HG02981 (cell line): ENCODE results near the gene GIMAP7.
"Not testable (repeated sequence)": the region's sequence is repeated elsewhere in the genome, so short reads cannot be mapped to it uniquely, and the experiment has no call there.

Source experiments
- ATAC-seq: cut with Tn5 transposase; IDR thresholded peaks from one replicate; pipeline ENCODE4 v1.9.1; 2021; ENCODE audit warnings: mild to moderate bottlenecking, moderate library complexity; ENCODE audit not compliant: unreplicated experiment

GIMAP7 gene

DNA sequence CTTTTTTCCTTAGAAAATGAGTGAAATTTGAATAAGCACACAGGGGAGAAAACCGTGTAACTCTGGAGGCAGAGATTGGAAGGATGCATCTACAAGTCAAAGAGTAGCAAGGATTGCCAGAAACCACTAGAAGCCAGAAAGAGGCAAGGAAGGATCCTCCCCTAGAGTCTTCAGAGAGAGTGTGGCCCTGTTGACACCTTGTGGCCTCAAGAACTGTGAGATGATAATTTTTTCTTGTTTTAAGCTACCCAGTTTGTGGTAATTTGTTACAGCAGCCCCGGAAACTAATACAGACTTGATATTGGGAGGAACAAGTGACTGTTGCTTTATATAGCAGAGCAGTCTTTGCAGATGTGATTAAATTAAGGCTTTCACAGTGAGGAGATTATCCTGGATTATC lies 3.6 kb upstream of the GIMAP7 start:
- ATAC-seq, result no peak

GRCh38 chr7:150513758-150514157 lies 914 bp upstream of the GIMAP7 start:
- no peak for ATAC-seq

- ATAC-seq, result no peak
Observed at GRCh38 chr7:150515248-150516147, 826 bp downstream of the GIMAP7 start.

- no peak for ATAC-seq
Observed at GRCh38 chr7:150516956-150517745, 2.5 kb downstream of the GIMAP7 start.

GRCh38 chr7:150519310-150519709 lies 4.6 kb downstream of the GIMAP7 start:
- no peak for ATAC-seq

DNA sequence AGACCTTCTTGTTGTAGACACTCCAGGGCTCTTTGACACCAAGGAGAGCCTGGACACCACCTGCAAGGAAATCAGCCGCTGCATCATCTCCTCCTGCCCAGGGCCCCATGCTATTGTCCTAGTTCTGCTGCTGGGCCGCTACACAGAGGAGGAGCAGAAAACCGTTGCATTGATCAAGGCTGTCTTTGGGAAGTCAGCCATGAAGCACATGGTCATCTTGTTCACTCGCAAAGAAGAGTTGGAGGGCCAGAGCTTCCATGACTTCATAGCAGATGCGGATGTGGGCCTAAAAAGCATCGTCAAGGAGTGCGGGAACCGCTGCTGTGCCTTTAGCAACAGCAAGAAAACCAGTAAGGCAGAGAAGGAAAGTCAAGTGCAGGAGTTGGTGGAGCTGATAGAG lies 5.5 kb downstream of the GIMAP7 start:
- ATAC-seq, result no peak

- ATAC-seq, result not testable (repeated sequence)
Observed at GRCh38 chr7:150522931-150523330, 8.3 kb downstream of the GIMAP7 start.

DNA sequence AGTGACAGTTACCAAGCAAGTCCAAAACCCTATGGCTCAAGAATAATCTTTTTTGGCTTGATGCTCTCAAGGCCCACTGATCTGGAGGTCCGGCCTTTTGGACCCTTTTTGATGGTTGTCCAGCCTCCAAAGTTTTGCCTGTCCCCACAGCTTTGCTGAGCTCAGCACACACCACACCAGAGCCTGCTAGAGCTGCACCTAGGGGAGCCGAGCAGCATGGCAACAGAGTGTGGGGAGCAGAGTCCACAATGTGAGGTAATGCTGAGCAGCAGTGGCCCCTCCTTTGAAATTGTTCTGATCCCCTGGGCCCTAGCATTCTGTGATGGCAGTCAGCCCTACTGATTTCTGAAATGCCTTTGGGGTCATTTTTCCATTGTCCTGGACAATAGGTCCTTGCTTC lies 9.3 kb downstream of the GIMAP7 start:
- no peak for ATAC-seq

DNA sequence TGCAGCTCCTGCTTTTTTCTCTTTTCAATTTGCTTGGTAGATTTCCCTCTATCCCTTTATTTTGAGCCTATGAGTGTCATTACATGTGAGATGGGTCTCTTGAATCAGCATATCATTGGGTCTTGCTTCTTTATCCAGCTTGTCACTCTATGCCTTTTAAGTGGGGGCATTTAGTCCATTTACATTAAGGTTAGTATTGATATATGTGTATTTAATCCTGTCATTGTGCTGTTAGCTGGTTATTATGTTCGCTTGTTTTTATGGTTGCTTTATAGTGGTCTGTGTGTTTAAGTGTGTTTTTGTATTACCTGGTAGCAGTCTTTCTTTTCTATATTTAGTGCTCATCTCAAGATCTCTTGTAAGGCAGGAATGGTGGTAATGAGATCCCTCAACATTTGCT lies 17.0 kb downstream of the GIMAP7 start:
- no peak for ATAC-seq

- ATAC-seq, result no peak
Observed at GRCh38 chr7:150538259-150538658, 23.6 kb downstream of the GIMAP7 start.

DNA sequence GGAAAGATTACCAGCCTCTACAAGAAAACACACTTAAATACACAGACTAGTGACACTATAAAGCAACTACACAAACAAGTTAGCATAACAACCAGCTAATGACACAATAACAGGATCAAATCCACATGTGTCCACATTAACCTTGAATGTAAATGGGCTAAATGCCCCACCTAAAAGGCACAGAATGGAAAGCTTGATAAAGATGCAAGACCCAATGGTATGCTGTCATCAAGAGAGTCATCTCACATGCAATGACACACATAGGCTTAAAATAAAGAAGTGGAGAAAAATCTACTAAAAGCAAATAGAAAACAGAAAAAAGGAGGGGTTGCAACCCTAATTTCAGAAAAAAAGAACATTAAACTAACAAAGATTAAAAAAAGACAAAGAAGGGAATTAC lies 38.5 kb downstream of the GIMAP7 start:
- no peak for ATAC-seq

- ATAC-seq, result no peak
Observed at GRCh38 chr7:150556521-150557138, 42.0 kb downstream of the GIMAP7 start.

GRCh38 chr7:150560486-150560885 lies 45.8 kb downstream of the GIMAP7 start:
- no peak for ATAC-seq

DNA sequence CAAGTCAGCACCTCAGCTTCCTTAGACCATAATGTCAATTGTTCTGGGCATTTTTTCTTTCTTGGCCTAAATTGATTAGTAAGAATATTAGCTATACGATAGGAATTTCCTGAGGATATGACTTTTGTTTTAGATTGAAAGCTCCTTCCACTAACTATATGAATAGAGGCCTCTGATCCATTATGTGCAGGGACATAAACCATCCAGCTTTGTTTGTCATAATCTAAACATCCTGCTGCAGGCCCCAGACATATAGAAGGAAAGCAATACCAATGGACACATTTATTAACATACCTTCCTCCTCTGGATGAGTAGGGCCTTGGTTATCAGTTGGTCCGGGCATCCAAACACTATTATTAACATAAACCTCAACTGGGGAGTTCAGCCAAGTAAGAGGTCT lies 48.2 kb downstream of the GIMAP7 start:
- ATAC-seq, result no peak

- no peak for ATAC-seq
Observed at GRCh38 chr7:150564006-150564405, 49.3 kb downstream of the GIMAP7 start.

GRCh38 chr7:150564566-150564965 lies 49.9 kb downstream of the GIMAP7 start:
- no peak for ATAC-seq

- ATAC-seq, result no peak
Observed at GRCh38 chr7:150565239-150565638, 50.6 kb downstream of the GIMAP7 start.

- ATAC-seq, result no peak
Observed at GRCh38 chr7:150566123-150566522, 51.5 kb downstream of the GIMAP7 start.

DNA sequence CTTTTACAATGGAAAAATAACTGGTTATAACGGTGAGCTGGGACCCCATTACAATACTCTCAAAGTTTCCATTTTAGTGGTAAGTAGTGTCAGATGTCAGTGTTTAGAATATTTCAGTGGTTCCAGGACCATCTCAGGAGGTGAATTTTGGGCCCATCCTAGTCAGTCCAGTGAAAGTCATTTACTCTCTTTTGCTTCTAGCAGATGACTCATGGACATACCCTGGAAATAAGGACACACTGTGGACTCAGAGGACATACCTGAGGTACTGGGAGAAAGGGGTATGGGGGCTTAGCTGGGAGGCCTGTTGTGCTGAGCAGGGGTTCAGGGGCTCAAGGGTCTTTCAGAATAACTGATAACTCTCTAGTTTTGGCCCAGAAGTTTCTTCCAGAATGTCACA lies 51.9 kb downstream of the GIMAP7 start:
- no peak for ATAC-seq

DNA sequence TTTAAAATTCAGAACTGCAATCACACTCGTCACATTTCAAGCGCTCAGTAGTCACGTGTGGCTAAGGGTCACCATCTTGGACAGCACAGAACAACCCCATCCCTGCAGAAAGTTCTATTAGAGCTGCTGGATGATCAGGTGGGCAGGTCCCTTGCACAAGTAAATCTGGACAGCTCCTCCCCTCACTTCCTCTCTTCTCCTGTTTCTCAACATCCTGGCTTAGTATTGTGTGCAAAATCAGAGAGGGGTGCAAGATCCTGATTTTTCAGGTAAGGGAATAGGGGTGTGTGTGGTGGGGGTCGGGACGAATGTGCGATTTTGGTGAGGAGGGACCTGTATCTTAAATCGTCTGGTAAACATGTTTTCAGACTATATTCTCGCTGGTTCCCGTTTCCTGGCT lies 52.5 kb downstream of the GIMAP7 start, which contains the start of gene GIMAP4:
Gene GIMAP4 (plus strand): TSS at position 222 of the 400 bp plus-strand sequence. CDS start 2,512 bp downstream, outside the sequence.
- ATAC-seq, result no peak

- no peak for ATAC-seq
Observed at GRCh38 chr7:150567871-150568301, 53.2 kb downstream of the GIMAP7 start.
